GM18526 (cell line): ENCODE measurements around the gene CEND1.

Experiments
- POLR2A ChIP-seq: IDR thresholded peaks from 3 replicates; pipeline ENCODE4 v1.6.1; 2011; ENCODE audit not compliant: insufficient read length; ENCODE audit errors: extremely low read depth

The CEND1 gene

DNA sequence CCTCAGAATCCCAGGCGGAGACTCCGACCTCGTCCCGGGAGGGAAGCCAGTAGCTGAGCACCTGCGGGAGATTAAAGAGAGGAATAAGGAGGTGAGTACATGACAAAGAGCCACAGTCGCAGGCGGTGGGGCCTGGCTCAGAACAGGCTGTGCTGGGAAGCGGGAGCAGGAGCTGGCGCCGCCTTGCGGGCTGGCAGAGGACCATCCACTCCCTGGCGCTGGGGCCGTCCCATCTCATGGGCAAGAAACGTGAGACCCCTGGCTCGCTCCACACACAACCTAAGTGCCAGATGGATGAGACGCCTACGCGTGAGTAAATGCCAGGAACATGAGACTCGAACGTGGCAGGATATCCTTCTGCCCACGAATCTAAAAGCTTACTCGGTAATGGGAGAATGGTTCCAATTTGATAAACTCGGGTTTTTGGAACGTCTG lies 6.3 kb downstream of the CEND1 start:
- TF ChIP-seq POLR2A = no peak

DNA sequence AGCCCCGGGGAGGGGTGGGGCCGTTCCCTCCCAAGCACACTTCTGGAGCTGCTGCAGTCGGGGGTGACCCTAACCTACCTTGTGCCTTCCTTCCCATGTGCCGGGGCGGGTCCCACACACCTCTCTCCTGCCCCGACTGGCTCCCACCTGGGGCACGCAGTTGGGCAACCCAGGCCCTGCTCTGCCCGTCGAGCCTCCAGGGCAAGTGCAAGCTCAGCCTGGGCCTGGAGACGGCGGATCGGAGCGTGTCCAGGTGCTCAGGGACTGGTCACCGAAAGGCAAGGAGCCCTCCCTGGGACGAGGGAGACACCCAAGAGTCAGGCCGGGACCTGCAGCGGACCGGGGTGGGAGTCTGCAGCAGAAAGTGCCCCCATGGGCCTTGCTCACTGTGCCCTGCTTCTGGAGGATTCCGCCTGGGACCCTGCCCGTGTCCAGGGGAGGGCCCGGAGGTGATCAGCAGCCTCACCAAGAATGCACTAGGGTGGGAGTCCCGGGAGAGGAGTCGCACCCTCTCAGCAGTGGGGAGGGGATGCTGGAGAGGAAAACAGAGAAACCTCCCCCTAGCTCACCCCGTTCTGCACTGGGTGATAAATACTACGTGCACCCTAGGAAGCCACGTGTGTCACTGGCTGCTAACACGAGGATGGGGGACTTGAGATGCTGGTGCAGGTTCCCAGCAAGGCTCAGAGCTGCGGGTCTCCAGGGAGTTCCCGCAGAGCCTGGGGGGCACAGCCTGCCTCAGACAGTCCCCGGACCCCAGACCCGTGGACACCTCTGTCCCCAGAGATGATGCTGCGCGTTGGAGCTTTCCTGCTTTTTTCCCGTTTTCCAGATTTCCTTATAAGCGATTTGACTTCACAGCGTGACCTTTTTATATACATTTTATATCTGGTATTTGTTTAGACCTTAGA lies 7.4 kb downstream of the CEND1 start:
- TF ChIP-seq POLR2A = no peak

DNA sequence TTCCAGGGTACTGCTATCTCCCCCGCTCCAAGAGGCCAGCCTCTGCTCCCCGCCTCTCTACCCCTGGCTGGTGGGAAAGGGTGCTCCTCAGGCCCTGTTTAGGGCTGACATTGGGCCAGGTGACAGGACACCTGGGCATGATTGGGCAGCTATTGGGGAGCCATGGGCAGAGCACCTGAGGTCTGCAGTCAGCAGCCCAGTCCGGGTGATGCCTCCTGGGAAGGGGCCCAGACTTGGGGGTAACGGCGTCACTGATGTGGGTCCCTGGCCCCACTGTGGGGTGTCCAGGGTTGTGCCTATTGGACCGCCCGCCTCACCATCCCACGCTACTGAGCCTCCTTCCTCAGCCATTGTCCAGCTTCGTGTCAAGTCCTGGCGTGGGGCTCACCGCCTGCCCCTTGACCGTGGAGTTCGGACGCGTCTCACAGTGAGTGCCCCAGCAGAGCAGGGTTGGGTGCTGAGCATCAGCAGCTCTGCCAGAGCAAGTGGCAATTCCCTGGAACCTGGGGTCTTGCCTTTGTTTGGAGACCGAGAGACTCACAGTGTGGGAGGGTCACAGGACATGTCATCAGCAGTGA lies 9.8 kb downstream of the CEND1 start:
- TF ChIP-seq POLR2A = no peak

DNA sequence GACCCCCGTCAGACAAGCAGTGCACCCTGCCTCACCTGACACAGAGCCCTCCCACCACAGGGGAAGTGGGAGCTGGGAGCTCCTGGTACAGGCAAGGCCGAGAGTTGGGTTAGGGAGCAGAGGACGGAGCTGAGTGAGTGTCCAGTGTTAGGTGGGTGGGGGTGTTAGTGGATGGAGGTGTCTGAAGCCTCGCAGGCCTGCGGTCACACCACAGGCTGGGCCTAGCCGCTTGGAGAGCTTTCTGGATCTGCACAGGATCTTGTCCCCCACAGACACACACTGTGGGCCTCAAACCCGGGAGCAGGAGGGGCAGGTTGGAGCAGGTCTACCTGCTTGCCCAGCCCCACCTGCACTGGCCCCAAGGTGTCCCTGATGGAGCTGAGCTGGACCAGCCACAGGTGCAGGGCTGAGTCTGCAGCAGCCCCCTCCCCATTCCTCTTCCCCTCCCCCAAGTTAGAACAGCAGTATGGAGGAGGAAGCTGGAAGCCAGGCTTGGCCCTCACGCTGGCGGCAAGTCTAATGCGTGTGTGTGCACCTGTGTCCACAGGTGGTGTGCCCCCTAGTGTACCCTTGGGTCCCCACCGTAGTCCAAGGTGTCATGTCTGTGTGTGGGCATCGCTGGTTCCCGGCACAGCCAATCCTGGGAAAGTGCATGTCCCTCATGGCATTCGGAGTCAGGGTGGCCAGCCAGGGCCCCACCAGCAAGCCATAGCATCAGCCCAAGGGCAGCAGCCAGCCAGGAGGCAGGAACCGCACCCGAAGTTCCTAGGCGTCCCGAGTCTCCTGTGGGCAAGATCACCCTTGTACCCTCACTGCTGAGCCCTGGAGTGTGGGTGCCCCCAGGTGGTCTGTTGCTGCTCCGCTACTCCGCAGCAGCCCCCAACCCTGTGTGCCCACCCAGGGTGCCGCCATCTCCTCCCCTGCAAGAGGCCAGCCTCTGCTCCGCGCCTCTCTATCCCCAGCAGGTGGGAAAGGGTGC lies 10.6 kb downstream of the CEND1 start:
- TF ChIP-seq POLR2A = no peak

DNA sequence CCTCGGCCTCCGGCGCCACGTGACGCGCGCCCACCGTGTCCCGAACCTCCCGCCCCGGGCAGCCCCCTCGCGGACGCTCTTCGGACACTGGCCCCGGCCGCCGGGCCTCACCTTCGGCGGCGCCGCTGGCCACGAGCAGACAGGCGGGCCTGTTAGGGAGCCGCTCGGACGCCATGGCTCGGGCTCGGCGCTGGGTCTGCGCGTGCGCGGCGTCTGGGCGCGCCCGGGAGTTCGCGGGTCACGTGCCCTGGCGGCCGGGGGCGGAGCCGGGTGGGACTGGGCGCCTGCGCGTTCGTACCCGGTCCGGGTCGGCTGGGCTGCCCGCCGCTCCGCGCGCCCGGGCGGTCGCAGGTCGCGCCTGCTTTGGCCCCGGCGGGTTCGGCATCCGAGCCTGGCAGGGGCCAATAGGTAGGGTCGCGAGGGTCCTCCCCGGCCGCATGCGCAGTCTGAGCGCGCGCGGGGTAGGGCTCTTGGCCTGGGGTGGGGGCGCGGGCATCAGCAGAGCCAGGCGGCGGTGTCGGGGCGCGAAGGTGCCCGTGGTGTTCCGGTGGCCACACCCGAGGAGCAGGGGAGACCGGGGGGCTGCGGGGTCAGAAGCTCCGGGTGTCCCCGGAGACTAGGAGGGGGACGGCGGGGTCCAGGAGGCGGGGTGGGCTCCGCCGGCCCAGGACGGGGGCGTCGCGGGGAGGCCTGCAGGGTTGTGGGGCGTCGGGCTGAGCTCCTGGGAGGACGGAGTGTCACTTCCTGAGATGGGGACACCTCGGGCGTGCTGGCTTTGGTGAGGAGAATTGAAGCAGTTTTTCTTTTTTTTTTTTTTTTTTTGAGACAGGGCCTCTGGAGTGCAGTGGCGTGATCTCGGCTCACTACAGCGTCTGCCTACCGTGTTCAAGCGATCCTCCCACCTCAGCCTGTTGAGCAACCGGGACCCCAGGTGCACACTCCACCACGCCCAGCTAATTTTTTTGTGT lies 12.3 kb downstream of the CEND1 start, which contains the start of gene GATD1:
GATD1 (minus strand) TSS at position 200 of the 968 bp plus-strand sequence; CDS start at position 175, 25 bp downstream.
- TF ChIP-seq POLR2A = peak; percentile 98

DNA sequence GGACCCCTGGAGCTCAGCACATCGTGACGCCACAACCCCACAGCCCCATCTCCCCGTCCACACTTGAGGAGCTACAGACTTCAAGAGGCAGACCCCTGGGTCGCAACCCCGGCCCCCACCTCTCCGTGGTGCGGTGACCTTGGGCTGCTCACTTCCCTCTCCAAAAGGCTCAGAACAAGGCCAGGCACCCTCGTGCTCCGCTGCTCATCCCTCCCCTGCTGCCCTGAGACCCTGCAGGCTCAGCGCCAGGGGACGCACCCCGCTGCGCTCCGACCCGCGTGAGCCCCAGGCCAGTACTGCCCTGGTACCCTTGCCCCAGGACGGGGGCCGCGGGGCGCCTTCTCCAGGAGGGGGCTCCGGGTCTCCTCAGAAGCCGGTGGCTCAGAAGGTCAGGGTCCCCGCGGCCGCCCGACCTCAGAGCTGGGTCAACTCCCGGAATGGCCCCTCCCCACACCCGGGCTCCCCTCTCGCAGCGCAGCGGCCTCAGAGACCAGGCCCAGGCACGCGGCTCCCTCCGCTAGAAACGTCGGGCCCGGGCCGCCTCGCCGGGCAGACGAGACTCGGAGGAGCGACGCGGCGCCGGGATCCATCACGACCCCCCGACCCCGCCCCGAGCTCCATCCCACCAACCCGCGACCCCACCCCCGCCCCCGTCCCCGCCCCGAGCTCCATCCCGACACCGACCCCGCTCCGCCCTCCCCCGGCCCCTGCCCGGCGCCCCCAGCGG lies 13.2 kb downstream of the CEND1 start:
- TF ChIP-seq POLR2A = no peak

DNA sequence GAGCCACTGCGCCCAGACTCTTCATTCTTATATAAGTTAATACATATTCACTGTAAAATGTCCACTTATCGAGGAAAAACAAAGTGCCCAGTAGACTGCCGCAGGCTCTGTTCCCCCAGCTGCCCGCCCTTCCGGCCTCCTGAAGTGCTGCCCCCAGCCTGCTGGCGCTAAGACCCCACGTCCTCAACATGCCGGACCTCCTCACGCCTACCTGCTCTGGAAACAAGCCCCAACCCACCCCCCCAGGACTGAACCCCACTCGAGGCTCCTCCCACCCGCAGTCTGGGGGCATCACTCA lies 13.7 kb downstream of the CEND1 start:
- no peak for TF ChIP-seq POLR2A

DNA sequence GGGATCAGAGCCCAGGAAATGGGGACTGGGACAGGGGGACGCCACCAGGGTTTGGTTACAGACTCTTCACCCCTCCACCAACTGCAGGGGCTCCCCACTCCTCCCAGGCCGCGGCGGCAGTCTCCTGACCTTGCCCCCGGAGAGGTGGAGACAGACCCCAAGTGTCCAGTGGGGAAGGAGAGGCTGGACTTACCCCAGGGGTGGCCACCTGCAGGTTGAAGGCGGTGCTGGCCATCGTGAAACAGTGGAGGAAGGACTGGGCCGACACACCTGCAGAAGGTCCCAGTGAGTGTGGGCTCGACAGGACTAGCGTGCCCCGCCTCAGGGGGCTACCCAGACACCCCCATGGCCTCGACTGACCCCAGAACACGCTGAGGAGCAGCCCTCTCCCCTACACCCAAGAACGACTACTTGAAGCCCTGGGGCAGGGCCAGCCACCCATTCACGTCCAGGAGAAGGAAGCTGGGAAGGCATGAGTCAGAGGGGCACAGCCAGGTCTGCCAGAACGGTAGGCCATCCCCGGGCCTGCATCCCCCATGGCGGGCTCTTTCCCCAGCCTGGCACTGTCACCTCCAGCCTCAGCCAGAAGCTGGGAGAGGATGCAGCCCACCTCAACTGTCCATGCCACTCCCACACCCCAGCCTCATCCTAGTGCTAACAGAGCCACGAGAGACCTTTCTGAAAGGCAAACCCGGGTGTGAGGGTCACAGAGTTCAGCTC lies 14.9 kb downstream of the CEND1 start:
- TF ChIP-seq POLR2A = no peak

DNA sequence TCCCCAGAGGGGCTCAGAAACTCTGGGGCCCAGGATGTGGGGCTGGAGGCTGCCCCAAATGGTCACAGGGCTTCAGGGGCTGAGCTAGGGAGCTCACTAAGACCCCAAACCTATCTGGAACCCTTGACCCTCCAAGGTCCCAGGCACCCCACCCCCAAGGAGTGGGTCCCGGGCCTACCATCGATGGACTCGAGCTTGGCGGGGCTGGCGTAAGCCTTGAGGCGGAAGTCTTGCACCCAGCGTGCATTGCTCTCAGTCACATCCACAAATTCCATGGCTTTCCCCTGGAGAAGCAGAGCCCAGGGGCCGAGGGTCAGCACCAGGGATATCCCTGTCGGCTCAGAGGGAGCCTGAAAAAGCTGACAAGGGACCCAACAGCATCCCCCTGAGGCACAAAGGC lies 16.1 kb downstream of the CEND1 start:
- no peak for TF ChIP-seq POLR2A

DNA sequence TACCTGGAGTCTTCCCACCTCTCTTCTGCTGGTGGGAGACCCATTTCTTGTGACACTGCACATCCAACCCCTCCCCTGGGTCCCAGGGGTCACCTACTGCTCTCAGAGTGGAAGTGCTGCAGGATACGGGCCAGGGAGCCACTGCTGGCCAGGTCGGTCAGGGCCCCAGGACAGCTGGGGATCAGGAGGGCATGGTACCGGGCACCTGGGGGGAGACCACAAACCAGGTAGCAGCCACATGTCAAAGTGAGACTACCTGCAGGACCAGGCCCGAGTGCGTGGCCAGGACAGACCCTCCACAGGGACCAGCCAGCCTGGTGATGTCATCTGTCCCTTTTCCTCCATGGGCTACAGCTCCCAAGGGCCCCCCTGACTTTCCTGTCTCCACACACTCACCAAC lies 16.5 kb downstream of the CEND1 start:
- TF ChIP-seq POLR2A = no peak

DNA sequence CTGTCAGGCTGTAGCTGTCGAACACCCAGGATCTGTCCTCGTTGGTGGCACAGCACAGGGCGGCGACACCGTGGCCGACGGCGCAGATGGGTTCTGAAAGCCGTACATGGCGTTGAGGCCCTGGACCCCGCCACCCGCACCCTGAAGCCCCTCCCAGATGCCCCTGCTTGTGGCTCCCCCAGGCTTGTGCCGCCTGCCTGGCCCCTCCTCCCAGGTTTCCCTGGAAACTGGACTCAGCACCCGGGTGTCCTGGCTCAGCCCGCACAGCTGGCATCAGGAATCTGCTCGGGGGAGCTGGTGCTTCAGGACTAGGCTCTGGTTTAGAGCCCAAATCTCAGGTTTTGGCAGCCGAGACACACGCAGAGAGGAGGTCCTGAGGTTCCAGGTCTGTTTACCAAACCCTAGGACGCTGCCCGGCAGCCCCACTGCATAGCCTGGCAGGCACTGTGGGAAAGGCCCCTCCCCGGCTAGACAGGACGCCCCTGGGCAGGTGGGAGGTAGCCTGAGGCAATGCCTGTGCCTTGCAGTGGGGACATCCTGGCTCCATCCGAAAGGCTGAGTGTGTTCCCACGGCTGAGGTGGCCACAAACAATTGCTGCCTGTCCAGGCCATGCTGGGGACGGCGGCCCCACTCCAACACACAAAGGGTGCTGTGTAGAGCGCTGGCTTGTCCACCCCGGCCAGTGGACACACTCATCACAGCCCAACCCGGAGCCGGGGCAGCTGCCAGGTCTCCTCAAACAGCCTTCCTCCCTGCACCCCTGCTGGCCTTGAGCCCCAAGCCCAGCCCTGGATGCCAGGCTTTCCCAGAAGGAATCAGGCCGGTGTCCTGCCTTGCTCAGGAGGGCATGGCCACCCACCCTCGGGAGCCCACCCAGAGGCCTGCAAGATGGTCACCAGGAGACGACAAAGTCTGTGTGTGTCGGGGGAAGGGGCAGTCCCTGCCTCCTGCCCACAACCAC lies 17.2 kb downstream of the CEND1 start:
- TF ChIP-seq POLR2A = no peak

DNA sequence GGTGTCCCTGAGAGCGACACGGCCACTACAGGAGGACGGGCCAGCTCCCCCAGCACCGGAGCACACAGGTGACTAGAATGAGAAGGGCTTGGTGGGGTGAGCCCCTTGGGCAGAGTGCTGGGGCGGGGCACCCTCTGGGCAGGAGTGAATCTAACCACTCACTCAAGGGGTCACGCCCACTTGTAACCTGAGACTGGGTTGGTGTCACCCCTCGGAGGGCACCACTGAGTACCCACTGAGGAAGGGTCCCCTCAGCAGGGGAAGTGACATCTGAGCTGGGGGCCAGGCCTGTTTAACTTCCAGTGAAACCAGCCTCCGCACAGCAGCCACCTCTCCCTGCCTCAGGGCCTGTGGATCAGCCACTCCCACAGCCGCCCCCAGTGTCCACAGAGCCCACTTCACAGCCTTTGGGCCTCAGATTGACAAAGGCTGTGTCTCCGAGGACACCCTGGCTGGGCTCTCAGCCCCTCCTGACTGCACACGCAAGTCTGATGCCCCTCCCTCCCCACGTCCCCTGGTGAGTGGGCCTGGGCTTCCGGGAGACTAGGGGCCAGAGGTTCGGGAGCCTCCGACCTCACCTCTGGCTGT lies 18.2 kb downstream of the CEND1 start:
- no peak for TF ChIP-seq POLR2A
